WERI-Rb-1 (cell line): ENCODE results near the gene ILDR1.

Source experiments
- DNase-seq: peaks from one replicate; pipeline ENCODE4 v3.0.0-alpha.2; 2020
- H3K27ac ChIP-seq: fragments of 250-450 bp; sonication (Bioruptor Pico); 2 replicates; pipeline ENCODE4 v1.5.1; 2020; ENCODE audit warnings: mild to moderate bottlenecking, moderate library complexity
- H3K27me3 ChIP-seq: fragments of 250-450 bp; sonication (Bioruptor Pico); 2 replicates; pipeline ENCODE4 v1.5.1; 2021; ENCODE audit warnings: mild to moderate bottlenecking, low read depth, moderate library complexity; ENCODE audit not compliant: insufficient read depth, severe bottlenecking
- H3K36me3 ChIP-seq: fragments of 250-450 bp; sonication (Bioruptor Pico); 2 replicates; pipeline ENCODE4 v1.5.1; 2020; ENCODE audit warnings: mild to moderate bottlenecking, moderate library complexity
- H3K4me3 ChIP-seq: 2 replicates; pipeline ENCODE4 v1.5.1; 2011; ENCODE audit warnings: low read depth, mild to moderate bottlenecking, control low read depth, low read length
- H3K9me3 ChIP-seq: fragments of 250-450 bp; sonication (Bioruptor Pico); 2 replicates; pipeline ENCODE4 v1.5.1; 2021; ENCODE audit warnings: mild to moderate bottlenecking, moderate library complexity; ENCODE audit not compliant: severe bottlenecking
- CTCF ChIP-seq: IDR thresholded peaks from 2 replicates; pipeline ENCODE4 v1.5.1; 2011; ENCODE audit warnings: low read depth, mild to moderate bottlenecking, control low read depth, inconsistent platforms, low read length

The ILDR1 gene

GRCh38 chr3:121992601-121993560 is 29.2 kb downstream of the ILDR1 start:
- H3K36me3 ChIP-seq, result no peaks in the 10 kb centered on the region
- peak; percentile 15 for DNase-seq
- H3K9me3 ChIP-seq, result no peaks in the 10 kb centered on the region
- H3K4me3 ChIP-seq, result no peak overlapping the region
- TF ChIP-seq CTCF, result no peak
- no peak overlapping the region for H3K27ac ChIP-seq
- no peaks in the 10 kb centered on the region for H3K27me3 ChIP-seq

- TF ChIP-seq CTCF, result no peak
- Histone ChIP-seq H3K36me3 (no peaks in the 10 kb centered on the region), H3K27me3 (no peaks in the 10 kb centered on the region), H3K4me3 (no peak overlapping the region), H3K9me3 (no peaks in the 10 kb centered on the region), H3K27ac (no peak overlapping the region)
- DNase-seq, result no peak
Measured at GRCh38 chr3:121989943-121990342, 32.1 kb downstream of the ILDR1 start.

- H3K36me3 ChIP-seq, result no peaks in the 10 kb centered on the region
- no peak overlapping the region for H3K4me3 ChIP-seq
- no peak for DNase-seq
- no peaks in the 10 kb centered on the region for H3K9me3 ChIP-seq
- TF ChIP-seq CTCF, result no peak
- no peaks in the 10 kb centered on the region for H3K27me3 ChIP-seq
- no peak overlapping the region for H3K27ac ChIP-seq
Measured at GRCh38 chr3:121988146-121988545, 33.9 kb downstream of the ILDR1 start.

- H3K36me3 ChIP-seq, result no peaks in the 10 kb centered on the region
- H3K27ac ChIP-seq, result no peak overlapping the region
- H3K4me3 ChIP-seq, result no peak overlapping the region
- no peaks in the 10 kb centered on the region for H3K9me3 ChIP-seq
- H3K27me3 ChIP-seq, result no peaks in the 10 kb centered on the region
- no peak for TF ChIP-seq CTCF
- DNase-seq, result no peak
Measured at GRCh38 chr3:121985846-121986245, 36.2 kb downstream of the ILDR1 start.

GRCh38 chr3:121981473-121981872 is 40.6 kb downstream of the ILDR1 start:
- Histone ChIP-seq H3K36me3 (no peaks in the 10 kb centered on the region), H3K27me3 (no peaks in the 10 kb centered on the region), H3K27ac (no peak overlapping the region), H3K9me3 (no peaks in the 10 kb centered on the region), H3K4me3 (no peak overlapping the region)
- DNase-seq, result no peak
- no peak for TF ChIP-seq CTCF

GRCh38 chr3:121980450-121980796 is 41.6 kb downstream of the ILDR1 start:
- H3K36me3 ChIP-seq, result no peaks in the 10 kb centered on the region
- H3K27me3 ChIP-seq, result no peaks in the 10 kb centered on the region
- H3K4me3 ChIP-seq, result no peak overlapping the region
- no peak for TF ChIP-seq CTCF
- no peaks in the 10 kb centered on the region for H3K9me3 ChIP-seq
- no peak for DNase-seq
- H3K27ac ChIP-seq, result no peak overlapping the region
